H9 (cell line): ENCODE measurements around the gene CATSPERZ. TPM values are rescaled to one million over a fixed set of nuclear protein-coding genes. Genes with fewer than 3 reads are reported as not detected.

Experiments
- DNase-seq: peaks from one replicate; pipeline ENCODE4 v3.0.0-alpha.2; 2017
- H2AFZ ChIP-seq: one replicate; pipeline ENCODE4 v1.6.1; 2013; ENCODE audit warnings: mild to moderate bottlenecking, low read length, control low read depth, moderate library complexity
- H2AK5ac ChIP-seq: 2 replicates; pipeline ENCODE4 v1.6.1; 2013; ENCODE audit warnings: low read length, control low read depth, mixed read lengths; ENCODE audit not compliant: insufficient read length
- H2BK120ac ChIP-seq: one replicate; pipeline ENCODE4 v1.6.1; 2013; ENCODE audit warnings: low read depth, mild to moderate bottlenecking, low read length, control low read depth, inconsistent platforms; ENCODE audit not compliant: poor library complexity, severe bottlenecking
- H2BK12ac ChIP-seq: 2 replicates; pipeline ENCODE4 v1.6.1; 2013; ENCODE audit warnings: low read length, control low read depth, mixed read lengths, low read depth; ENCODE audit not compliant: insufficient read length
- H2BK15ac ChIP-seq: 2 replicates; pipeline ENCODE4 v1.6.1; 2013; ENCODE audit warnings: low read depth, low read length, control low read depth
- H2BK20ac ChIP-seq: one replicate; pipeline ENCODE4 v1.6.1; 2013; ENCODE audit warnings: low read depth, mild to moderate bottlenecking, low read length, control low read depth, inconsistent platforms; ENCODE audit not compliant: poor library complexity, severe bottlenecking
- H2BK5ac ChIP-seq: 2 replicates; pipeline ENCODE4 v1.6.1; 2013; ENCODE audit warnings: low read length, control low read depth, mixed read lengths; ENCODE audit not compliant: insufficient read length
- H3K14ac ChIP-seq: 2 replicates; pipeline ENCODE4 v1.6.1; 2013; ENCODE audit warnings: low read length, control low read depth; ENCODE audit not compliant: insufficient read depth
- H3K18ac ChIP-seq: 2 replicates; pipeline ENCODE4 v1.6.1; 2013; ENCODE audit warnings: low read depth, mild to moderate bottlenecking, mixed read lengths, low read length, control low read depth; ENCODE audit not compliant: insufficient read length
- H3K23ac ChIP-seq: 2 replicates; pipeline ENCODE4 v1.6.1; 2013; ENCODE audit warnings: low read length, control low read depth, mixed read lengths, low read depth; ENCODE audit not compliant: insufficient read length
- H3K23me2 ChIP-seq: 2 replicates; pipeline ENCODE4 v1.6.1; 2013; ENCODE audit warnings: low read depth, mild to moderate bottlenecking, mixed read lengths, low read length, control low read depth; ENCODE audit not compliant: insufficient read length, poor library complexity, severe bottlenecking
- H3K27ac ChIP-seq: 2 replicates; pipeline ENCODE4 v1.5.1; 2013; ENCODE audit warnings: low read length, control low read depth, mixed read lengths, low read depth; ENCODE audit not compliant: insufficient read length
- H3K27me3 ChIP-seq: 2 replicates; pipeline ENCODE4 v1.6.1; 2013; ENCODE audit warnings: low read length, control low read depth, inconsistent platforms; ENCODE audit not compliant: insufficient read depth
- H3K4ac ChIP-seq: 2 replicates; pipeline ENCODE4 v1.6.1; 2013; ENCODE audit warnings: low read depth, mild to moderate bottlenecking, control low read depth, inconsistent platforms, low read length, moderate library complexity
- H3K4me1 ChIP-seq: 2 replicates; pipeline ENCODE4 v1.6.1; 2013; ENCODE audit warnings: low read length, control low read depth, inconsistent platforms; ENCODE audit not compliant: insufficient read depth
- H3K4me2 ChIP-seq: 2 replicates; pipeline ENCODE4 v1.6.1; 2013; ENCODE audit warnings: low read length, control low read depth, mixed read lengths; ENCODE audit not compliant: insufficient read length, insufficient read depth
- H3K56ac ChIP-seq: 2 replicates; pipeline ENCODE4 v1.6.1; 2013; ENCODE audit warnings: low read depth, mild to moderate bottlenecking, mixed read lengths, low read length, control low read depth; ENCODE audit not compliant: insufficient read length
- H3K79me1 ChIP-seq: 2 replicates; pipeline ENCODE4 v1.6.1; 2013; ENCODE audit warnings: low read depth, mild to moderate bottlenecking, moderate library complexity, low read length, control low read depth, inconsistent platforms; ENCODE audit not compliant: insufficient read depth, poor library complexity, severe bottlenecking
- H3K79me2 ChIP-seq: 2 replicates; pipeline ENCODE4 v1.6.1; 2013; ENCODE audit warnings: low read length, control low read depth, inconsistent platforms; ENCODE audit not compliant: insufficient read depth
- H3K9ac ChIP-seq: 2 replicates; pipeline ENCODE4 v1.6.1; 2013; ENCODE audit warnings: low read length, control low read depth, mixed read lengths; ENCODE audit not compliant: insufficient read length; ENCODE audit errors: extremely low read depth
- H3K9me3 ChIP-seq: one replicate; pipeline ENCODE4 v1.6.1; 2013; ENCODE audit warnings: low read depth, low read length, inconsistent platforms; ENCODE audit not compliant: control insufficient read depth
- H3T11ph ChIP-seq: one replicate; pipeline ENCODE4 v1.6.1; 2013; ENCODE audit warnings: mild to moderate bottlenecking, low read length, control low read depth, inconsistent platforms
- H4K20me1 ChIP-seq: one replicate; pipeline ENCODE4 v1.6.1; 2013; ENCODE audit not compliant: control insufficient read depth, insufficient read length, insufficient read depth
- H4K5ac ChIP-seq: 2 replicates; pipeline ENCODE4 v1.6.1; 2013; ENCODE audit warnings: low read depth, mild to moderate bottlenecking, mixed read lengths, low read length, control low read depth; ENCODE audit not compliant: insufficient read length
- H4K8ac ChIP-seq: replicated peaks from 2 replicates; pipeline ENCODE4 v1.6.1; 2013; ENCODE audit warnings: low read length, control low read depth, mixed read lengths, low read depth; ENCODE audit not compliant: insufficient read length
- H4K91ac ChIP-seq: 2 replicates; pipeline ENCODE4 v1.6.1; 2013; ENCODE audit warnings: low read depth, mild to moderate bottlenecking, moderate library complexity, mixed read lengths, low read length, control low read depth; ENCODE audit not compliant: insufficient read length
- H3K27ac Mint-ChIP-seq, 3 experiments: 2 replicates in 2 of 3; 3 replicates in 1 of 3; pipeline ENCODE4 v1.8.0; 2020 to 2021; ENCODE audit warnings: mixed read lengths in 3 of 3, mild to moderate bottlenecking in 1 of 3, moderate library complexity in 1 of 3
- H3K27me3 Mint-ChIP-seq: 2 replicates; pipeline ENCODE4 v1.8.0; 2021; ENCODE audit warnings: low read depth, mild to moderate bottlenecking, moderate library complexity, mixed read lengths
- H3K36me3 Mint-ChIP-seq, 3 experiments: 2 replicates in 2 of 3; 3 replicates in 1 of 3; pipeline ENCODE4 v1.8.0; 2020 to 2021; ENCODE audit warnings: low read depth in 3 of 3, mixed read lengths in 3 of 3; ENCODE audit not compliant: insufficient read depth in 1 of 3
- H3K4me1 Mint-ChIP-seq, 2 experiments: 2 replicates each; pipeline ENCODE4 v1.8.0; 2020; ENCODE audit warnings: mixed read lengths in 2 of 2
- H3K4me3 Mint-ChIP-seq, 2 experiments: 2 replicates in 1 of 2; 3 replicates in 1 of 2; pipeline ENCODE4 v1.8.0; 2020 to 2021; ENCODE audit warnings: mild to moderate bottlenecking in 2 of 2, mixed read lengths in 2 of 2, moderate library complexity in 1 of 2
- H3K9me3 Mint-ChIP-seq, 2 experiments: 2 replicates in 1 of 2; 3 replicates in 1 of 2; pipeline ENCODE4 v1.8.0; 2020; ENCODE audit warnings: mild to moderate bottlenecking in 2 of 2, mixed read lengths in 2 of 2, moderate library complexity in 1 of 2
- WGBS: extraction: QIAGEN DNeasy Blood & Tissue Kit; methylation state at CpG from one replicate; pipeline ENCODE4 v1.1.7; 2013; ENCODE audit warnings: missing lambda C conversion rate, low lambda C conversion rate, mixed read lengths; ENCODE audit not compliant: insufficient read length; ENCODE audit errors: extremely low coverage; 5-methylcytosine and 5-hydroxymethylcytosine counted together
- total RNA-seq: library from RNA; stranded (reverse); gene quantifications from 2 replicates; pipeline ENCODE4 v1.2.1, GENCODE V29; 2021
- TF ChIP-seq, protein P1 (sequence below): fragments of 200-600 bp; sonication (generic); conservative IDR thresholded peaks from 3 replicates; pipeline ENCODE4 v1.8.0; 2021; ENCODE audit warnings: antibody characterized with exemption, mild to moderate bottlenecking

Gene CATSPERZ
- total RNA-seq, 1 experiment from 2014 or later, result 0.92 TPM

DNA sequence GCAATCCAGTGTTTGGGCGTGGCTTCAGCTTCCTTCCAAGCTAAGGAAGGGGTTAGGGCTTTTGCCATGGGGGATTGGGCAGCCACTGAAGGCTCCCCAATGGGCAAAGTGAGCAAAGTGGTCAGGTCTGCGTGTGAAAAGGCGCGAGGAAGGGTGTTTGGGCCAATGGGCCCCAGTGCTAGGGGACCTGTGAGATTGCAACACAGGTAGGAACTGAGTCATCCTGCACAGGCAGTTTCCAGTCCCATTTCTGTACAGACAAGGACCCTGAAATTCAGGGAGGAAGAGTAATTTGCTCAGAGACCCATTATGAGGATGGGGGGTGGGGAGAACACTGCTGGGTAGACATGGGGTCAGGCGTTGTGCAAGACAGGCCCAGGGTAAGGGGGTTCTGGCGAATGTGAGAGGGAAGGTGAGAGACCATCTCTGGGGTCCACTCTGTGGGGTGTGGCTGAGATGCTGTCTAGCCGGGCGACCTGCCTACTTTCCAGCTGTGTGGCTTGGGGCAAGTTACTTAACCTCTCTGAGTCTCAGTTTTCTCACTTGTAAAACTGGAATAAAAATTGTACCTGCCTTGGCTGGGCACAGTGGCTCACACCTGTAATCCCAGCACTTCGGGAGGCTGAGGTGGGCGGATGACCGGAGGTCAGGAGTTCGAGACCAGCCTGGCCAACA lies 47.2 kb downstream of the CATSPERZ start:
- H3K27ac Mint-ChIP-seq, result no peak overlapping the region
- H3K4me3 Mint-ChIP-seq, result no peak overlapping the region
- no peak overlapping the region for H3K4me2 ChIP-seq

More for the DNA sequence above, 47.2 kb downstream of the CATSPERZ start:
- Histone ChIP-seq H3K79me1 (no peaks in the 10 kb centered on the region), H3K4me1 (peaks cover 2% of the 10 kb centered on the region; the same call in 1 of the 2 replicates), H3K27ac (no peak overlapping the region), H4K5ac (no peak overlapping the region), H2BK15ac (no peak overlapping the region), H3K79me2 (no peaks in the 10 kb centered on the region), H2BK12ac (no peak overlapping the region), H4K91ac (no peak overlapping the region), H3K9me3 (no peaks in the 10 kb centered on the region), H2AK5ac (no peak overlapping the region), H4K8ac (no peak overlapping the region), H2BK120ac (no peak overlapping the region), H2BK20ac (no peak overlapping the region), H3K56ac (no peak overlapping the region), H3K4ac (no peak overlapping the region), H3K23ac (no peak overlapping the region), H3K9ac (no peak overlapping the region), H3K14ac (no peak overlapping the region), H4K20me1 (peaks cover 3% of the 10 kb centered on the region), H3K27me3 (no peaks in the 10 kb centered on the region), H3K23me2 (peaks cover 1% of the 10 kb centered on the region), H3K18ac (no peak overlapping the region), H2BK5ac (no peak overlapping the region), H3T11ph (no peak overlapping the region), H2AFZ (no peak overlapping the region)
- TF ChIP-seq, protein P1, sequence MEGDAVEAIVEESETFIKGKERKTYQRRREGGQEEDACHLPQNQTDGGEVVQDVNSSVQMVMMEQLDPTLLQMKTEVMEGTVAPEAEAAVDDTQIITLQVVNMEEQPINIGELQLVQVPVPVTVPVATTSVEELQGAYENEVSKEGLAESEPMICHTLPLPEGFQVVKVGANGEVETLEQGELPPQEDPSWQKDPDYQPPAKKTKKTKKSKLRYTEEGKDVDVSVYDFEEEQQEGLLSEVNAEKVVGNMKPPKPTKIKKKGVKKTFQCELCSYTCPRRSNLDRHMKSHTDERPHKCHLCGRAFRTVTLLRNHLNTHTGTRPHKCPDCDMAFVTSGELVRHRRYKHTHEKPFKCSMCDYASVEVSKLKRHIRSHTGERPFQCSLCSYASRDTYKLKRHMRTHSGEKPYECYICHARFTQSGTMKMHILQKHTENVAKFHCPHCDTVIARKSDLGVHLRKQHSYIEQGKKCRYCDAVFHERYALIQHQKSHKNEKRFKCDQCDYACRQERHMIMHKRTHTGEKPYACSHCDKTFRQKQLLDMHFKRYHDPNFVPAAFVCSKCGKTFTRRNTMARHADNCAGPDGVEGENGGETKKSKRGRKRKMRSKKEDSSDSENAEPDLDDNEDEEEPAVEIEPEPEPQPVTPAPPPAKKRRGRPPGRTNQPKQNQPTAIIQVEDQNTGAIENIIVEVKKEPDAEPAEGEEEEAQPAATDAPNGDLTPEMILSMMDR, result no peak
- peaks cover 2 to 20% of the 10 kb centered on the region in 2 experiments; a peak in 3 of 4 replicates for H3K4me1 Mint-ChIP-seq
- WGBS, result no CpG with 5 or more reads among the region's 12 CpGs
- no peaks in the 10 kb centered on the region for H3K9me3 Mint-ChIP-seq
- peaks cover 1% of the 10 kb centered on the region; the same call in 1 of the 2 replicates for H3K27me3 Mint-ChIP-seq
- peaks cover 0 to 2% (median 0%) of the 10 kb centered on the region in 3 experiments; a peak in 1 of 7 replicates for H3K36me3 Mint-ChIP-seq
- no peak for DNase-seq
